Colonic mucosa (tissue), 4 donors: ENCODE measurements around the gene SATB1. TPM values are rescaled to one million over a fixed set of nuclear protein-coding genes. Genes with fewer than 3 reads are reported as not detected.

Experiments used
- DNase-seq: peaks from one replicate; pipeline ENCODE4 v3.0.0-alpha.2; 2020
- H3K27ac ChIP-seq: fragments of 200-600 bp; one replicate; pipeline ENCODE4 v1.8.0; 2021
- H3K27me3 ChIP-seq: fragments of 200-600 bp; one replicate; pipeline ENCODE4 v1.8.0; 2021
- H3K36me3 ChIP-seq: fragments of 200-600 bp; one replicate; pipeline ENCODE4 v1.8.0; 2021
- H3K4me1 ChIP-seq: fragments of 200-600 bp; one replicate; pipeline ENCODE4 v1.8.0; 2021; ENCODE audit warnings: mild to moderate bottlenecking
- H3K4me3 ChIP-seq: fragments of 200-600 bp; one replicate; pipeline ENCODE4 v1.8.0; 2021
- H3K9ac ChIP-seq, 2 donors: one replicate each; pipeline ENCODE4 v1.7.0; 2013; ENCODE audit warnings: control low read depth in 2 of 2, low read depth in 2 of 2, low read length in 2 of 2
- H3K9me3 ChIP-seq: fragments of 200-600 bp; one replicate; pipeline ENCODE4 v1.8.0; 2021
- CTCF ChIP-seq: fragments of 200-600 bp; IDR thresholded peaks from one replicate; pipeline ENCODE4 v1.8.0; 2022; ENCODE audit warnings: antibody characterized with exemption, mild to moderate bottlenecking
- intact Hi-C: fragments of 100-400 bp; cut with DNase I; formaldehyde crosslinking; loops from one replicate; pipeline ENCODE4 v1.14.1; 2022
- total RNA-seq, 2 donors: library from RNA; stranded (reverse); fragmentation: NEBNext Ultra II Directional in 1 of 2; extraction: Animal tissue kit (Norgen Biotek cat#: 25700) in 1 of 2; gene quantifications; one replicate each; pipeline ENCODE4 v1.2.1, GENCODE V29; 2021
- donor health status: healthy.
- donor health status: DM: no; HTN: no; CAD: no.
- donor health status: DM: no; HTN: no; CAD: no.

The SATB1 gene
- total RNA-seq, 2 donors from 2014 or later, result 16.0 to 33.0 TPM

- no peaks in the 10 kb centered on the region for H3K27me3 ChIP-seq
- DNase-seq, result no peak
- H3K27ac ChIP-seq, result no peak overlapping the region
- TF ChIP-seq CTCF, result no peak
- H3K9me3 ChIP-seq, result no peaks in the 10 kb centered on the region
- H3K9ac ChIP-seq, result no peak overlapping the region
- no peaks in the 10 kb centered on the region for H3K36me3 ChIP-seq
- peaks cover 8% of the 10 kb centered on the region for H3K4me1 ChIP-seq
- H3K4me3 ChIP-seq, result no peak overlapping the region
- intact Hi-C loops, result no loop called here
These were observed 8.8 kb downstream of the SATB1 start for GRCh38 chr3:18416332-18416731.

- TF ChIP-seq CTCF, result no peak
- no peaks in the 10 kb centered on the region for H3K9me3 ChIP-seq
- H3K36me3 ChIP-seq, result no peaks in the 10 kb centered on the region
- DNase-seq, result no peak
- H3K27ac ChIP-seq, result no peak overlapping the region
- H3K4me3 ChIP-seq, result no peak overlapping the region
- intact Hi-C loops, result no loop called here
- no peak overlapping the region for H3K9ac ChIP-seq
- H3K27me3 ChIP-seq, result no peaks in the 10 kb centered on the region
- H3K4me1 ChIP-seq, result peaks cover 8% of the 10 kb centered on the region
These were observed 9.3 kb downstream of the SATB1 start for GRCh38 chr3:18415839-18416238.

GRCh38 chr3:18415167-18415566, 10.0 kb downstream of the SATB1 start:
- intact Hi-C loops, result no loop called here
- Histone ChIP-seq H3K36me3 (no peaks in the 10 kb centered on the region), H3K4me3 (no peak overlapping the region), H3K27ac (no peak overlapping the region), H3K9ac (no peak overlapping the region), H3K9me3 (no peaks in the 10 kb centered on the region), H3K4me1 (peaks cover 8% of the 10 kb centered on the region), H3K27me3 (no peaks in the 10 kb centered on the region)
- TF ChIP-seq CTCF, result no peak
- DNase-seq, result no peak

GRCh38 chr3:18412684-18413083, 12.5 kb downstream of the SATB1 start:
- Histone ChIP-seq H3K9me3 (no peaks in the 10 kb centered on the region), H3K4me3 (no peak overlapping the region), H3K27me3 (no peaks in the 10 kb centered on the region), H3K27ac (no peak overlapping the region), H3K36me3 (no peaks in the 10 kb centered on the region), H3K4me1 (peaks cover 8% of the 10 kb centered on the region), H3K9ac (no peak overlapping the region)
- intact Hi-C loops, result no loop called here
- DNase-seq, result no peak
- TF ChIP-seq CTCF, result no peak

- TF ChIP-seq CTCF, result no peak
- H3K27ac ChIP-seq, result no peak overlapping the region
- H3K9ac ChIP-seq, result no peak overlapping the region
- H3K4me1 ChIP-seq, result peaks cover 5% of the 10 kb centered on the region
- DNase-seq, result no peak
- no peaks in the 10 kb centered on the region for H3K27me3 ChIP-seq
- intact Hi-C loops, result no loop called here
- no peaks in the 10 kb centered on the region for H3K36me3 ChIP-seq
- no peak overlapping the region for H3K4me3 ChIP-seq
- no peaks in the 10 kb centered on the region for H3K9me3 ChIP-seq
These were observed 13.6 kb downstream of the SATB1 start for GRCh38 chr3:18411541-18411940.

- intact Hi-C loops, result no loop called here
- no peaks in the 10 kb centered on the region for H3K4me1 ChIP-seq
- DNase-seq, result no peak
- no peak overlapping the region for H3K27ac ChIP-seq
- no peak overlapping the region for H3K9ac ChIP-seq
- no peak overlapping the region for H3K4me3 ChIP-seq
- no peaks in the 10 kb centered on the region for H3K9me3 ChIP-seq
- TF ChIP-seq CTCF, result no peak
- no peaks in the 10 kb centered on the region for H3K36me3 ChIP-seq
- H3K27me3 ChIP-seq, result no peaks in the 10 kb centered on the region
These were observed 14.9 kb downstream of the SATB1 start for GRCh38 chr3:18410205-18410604.
